SKM-1 treated with dmso at 0.1 percent for 144 hours (cell line): Measurements from ENCODE around the gene PXDN.
A peak's percentile ranks its signal among the peaks of the same experiment; 100 is the strongest.

Source experiments
- DNase-seq: peaks from one replicate; lab custom pipeline; 2025; ENCODE audit not compliant: unreplicated experiment; lab: John Stamatoyannopoulos, UW

The PXDN gene

GRCh38 chr2:1756456-1756855, 12.1 kb upstream of the PXDN start:
- no peak for DNase-seq

DNA sequence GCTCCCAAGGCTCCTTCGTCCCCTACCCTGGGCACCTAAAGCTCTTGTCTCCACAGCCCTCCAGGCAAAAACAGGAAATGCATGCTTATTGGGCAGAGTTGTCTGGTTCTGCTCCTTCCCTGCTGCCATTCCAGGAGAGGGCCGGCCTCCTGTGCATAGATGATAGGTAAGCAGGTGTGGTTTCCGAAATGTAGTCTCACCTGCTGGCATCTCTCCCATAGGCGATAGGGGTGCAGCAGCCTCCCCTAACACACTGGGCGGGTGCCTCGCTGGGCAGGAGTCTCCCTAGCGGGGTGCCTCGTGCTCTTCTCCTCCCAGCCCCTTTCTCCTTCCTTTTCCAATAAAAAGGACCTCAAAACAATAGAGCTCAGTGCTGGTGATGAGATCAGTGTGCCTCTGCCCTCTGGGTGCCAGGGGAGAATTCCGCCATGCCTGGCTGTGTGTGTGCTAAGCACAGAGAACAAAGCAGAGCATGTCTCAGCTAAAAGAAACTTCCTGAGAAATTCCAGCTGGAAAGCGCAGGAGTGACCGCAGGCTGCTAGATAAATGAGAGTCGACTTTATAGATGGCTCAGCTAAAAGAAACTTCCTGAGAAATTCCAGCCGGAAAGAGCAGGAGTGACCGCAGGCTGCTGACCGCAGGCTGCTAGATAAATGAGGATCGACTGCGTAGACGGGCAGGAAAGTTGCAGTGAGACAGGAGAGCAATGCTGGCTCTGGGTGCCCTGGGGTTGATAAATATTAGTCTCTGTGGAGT, 11.3 kb upstream of the PXDN start:
- DNase-seq, result no peak

GRCh38 chr2:1754461-1755170, 10.3 kb upstream of the PXDN start:
- DNase-seq, result no peak

GRCh38 chr2:1754046-1754445, 9.7 kb upstream of the PXDN start:
- DNase-seq, result no peak

DNA sequence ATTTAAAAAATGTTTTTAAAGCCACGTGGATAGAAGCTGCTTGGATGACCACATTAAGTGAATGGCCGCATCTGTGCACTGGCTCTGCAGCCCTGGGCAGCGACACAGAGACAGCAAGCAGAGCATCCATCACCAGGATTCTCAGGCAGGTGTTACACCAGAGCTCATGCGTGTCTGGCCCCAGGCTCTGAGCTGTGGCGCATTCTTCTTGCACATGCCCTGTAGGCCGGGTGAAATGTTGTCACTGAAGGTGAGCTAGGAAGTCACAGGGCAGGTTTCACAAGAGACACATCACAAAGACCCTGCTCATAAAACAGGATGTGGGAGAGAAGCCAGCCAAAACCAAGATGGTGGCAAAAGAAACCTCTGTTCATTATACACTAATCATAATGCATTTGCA, 8.4 kb upstream of the PXDN start:
- DNase-seq, result no peak

- no peak for DNase-seq
These were observed 7.7 kb upstream of the PXDN start for GRCh38 chr2:1751767-1752725.

DNA sequence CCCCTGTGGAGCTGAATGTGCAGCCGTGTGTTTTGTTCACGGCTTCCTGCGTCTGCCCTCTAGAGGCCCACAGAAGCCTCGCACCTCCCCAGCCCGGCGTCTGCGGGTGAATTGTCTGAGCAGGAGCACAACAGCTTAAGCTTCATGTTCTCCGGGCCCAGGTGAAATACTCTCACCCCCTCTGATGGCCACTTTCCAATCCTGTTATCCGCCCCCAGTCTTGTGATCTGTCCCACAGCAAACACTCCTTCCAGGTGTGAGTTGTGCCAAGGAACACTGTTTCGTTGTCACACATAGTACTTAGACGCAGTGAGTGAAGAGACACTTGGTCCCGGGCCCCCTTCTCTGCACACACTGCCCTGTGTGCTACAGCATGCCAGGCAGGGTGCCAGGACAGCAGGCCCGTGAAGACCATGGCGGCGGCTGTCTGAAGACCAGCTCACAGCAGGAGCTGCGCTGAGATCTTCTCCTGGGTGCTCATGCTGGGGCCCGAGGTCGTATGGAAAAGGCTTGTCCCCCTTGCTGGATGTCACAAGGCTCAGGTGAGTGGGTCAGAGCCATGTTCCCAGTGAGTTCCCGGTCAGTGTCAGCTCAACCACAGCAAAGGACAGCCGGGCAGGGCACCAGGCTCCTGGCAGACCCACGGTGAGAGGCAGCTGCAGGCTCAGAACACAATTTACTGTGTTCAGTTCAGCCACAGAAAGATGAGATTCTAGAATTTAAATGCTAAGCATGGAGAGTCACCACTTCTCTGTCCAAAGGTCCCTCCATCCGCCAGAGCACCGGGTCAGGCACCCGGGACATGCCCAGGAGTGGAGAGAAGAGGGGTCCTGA, 6.8 kb upstream of the PXDN start:
- peak; percentile 57 for DNase-seq

DNA sequence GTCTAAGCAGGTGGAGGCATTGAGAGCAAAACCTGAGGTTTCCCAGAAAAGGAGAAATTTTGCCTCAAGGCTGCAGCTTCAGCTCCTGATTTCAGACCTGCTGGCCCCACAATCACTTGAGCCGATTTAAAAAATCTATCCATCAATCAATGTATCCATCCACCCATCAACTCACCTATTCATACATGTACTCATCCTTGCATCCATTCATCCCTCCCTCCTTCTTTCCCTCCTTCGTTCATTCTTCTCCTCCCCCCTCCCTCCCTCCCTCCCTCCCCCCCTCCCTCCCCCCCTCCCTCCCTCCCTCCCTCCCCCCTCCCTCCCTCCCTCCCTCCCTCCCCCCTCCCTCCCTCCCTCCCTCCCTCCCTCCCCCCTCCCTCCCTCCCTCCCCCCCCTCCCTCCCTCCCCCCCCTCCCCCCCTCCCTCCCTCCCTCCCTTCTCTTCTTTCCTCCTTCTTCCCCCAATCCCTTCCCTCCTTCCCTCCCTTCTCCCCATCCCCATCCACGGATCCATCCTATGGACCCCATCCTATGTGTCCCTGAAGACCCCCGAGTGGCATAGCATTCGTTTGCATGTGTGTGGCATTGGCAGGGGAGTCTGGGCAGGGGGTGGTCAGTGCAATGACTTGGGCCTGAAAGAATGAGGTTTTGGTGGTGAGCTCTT, 6.1 kb upstream of the PXDN start:
- DNase-seq, result no peak

DNA sequence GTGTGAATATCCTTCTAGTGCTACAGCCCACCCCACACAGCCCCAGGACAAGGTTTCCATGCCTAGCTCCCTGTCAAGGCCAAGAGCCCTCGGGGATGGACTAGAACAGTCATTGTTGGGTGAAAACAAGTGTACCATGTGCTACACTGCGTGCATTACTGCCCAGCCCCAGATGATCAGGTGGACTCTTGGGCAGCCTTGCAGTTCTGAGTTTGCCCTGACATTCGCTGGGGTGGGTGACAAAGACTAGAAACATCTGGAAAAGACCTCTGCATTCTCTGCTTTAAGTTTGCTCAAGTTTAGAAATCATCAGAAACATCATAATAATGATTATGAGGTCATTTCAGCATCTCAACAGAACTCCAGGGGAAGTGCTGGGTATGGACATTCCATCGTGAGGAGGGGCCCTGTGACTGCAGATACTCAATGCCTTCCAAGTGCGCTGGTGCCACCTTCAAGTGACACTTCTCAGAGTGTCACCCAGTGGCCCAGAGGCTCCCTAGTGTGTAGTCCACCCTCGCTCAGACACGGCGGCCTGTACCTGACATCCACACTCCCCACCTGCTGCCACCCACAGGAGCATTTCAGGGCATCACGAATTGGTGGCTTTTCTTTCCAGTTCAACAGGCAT, 5.3 kb upstream of the PXDN start:
- no peak for DNase-seq

- no peak for DNase-seq
These were observed 4.6 kb upstream of the PXDN start for GRCh38 chr2:1748741-1749488.

DNA sequence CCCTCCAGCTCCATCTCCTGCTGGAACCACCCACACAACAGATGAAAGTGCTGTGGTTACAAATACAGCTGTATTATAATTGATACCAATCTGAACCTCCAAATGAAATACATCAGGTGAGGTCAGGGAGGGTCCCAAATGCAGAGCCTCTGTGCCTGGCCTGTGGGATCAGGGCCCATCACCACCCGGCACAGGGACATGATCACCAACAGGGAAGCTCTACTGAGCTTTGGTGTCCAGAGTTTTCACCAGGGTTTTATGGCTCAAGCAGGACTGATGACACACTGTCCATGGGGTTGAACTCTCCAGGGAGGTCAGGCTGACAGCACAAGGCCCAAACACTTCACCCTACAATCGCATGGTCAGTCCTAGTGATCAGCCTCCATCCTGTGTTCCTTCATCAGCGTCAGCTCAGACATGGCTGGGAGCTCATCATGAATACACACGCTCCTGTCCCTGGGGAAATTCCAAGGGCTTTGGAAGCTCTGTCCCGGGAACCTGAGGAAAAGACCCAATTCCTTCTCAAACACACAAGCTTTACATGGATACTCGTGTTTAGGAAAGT, 3.9 kb upstream of the PXDN start:
- DNase-seq, result no peak

- DNase-seq, result no peak
These were observed 3.0 kb upstream of the PXDN start for GRCh38 chr2:1747065-1747941.

GRCh38 chr2:1746174-1747064, 2.1 kb upstream of the PXDN start:
- no peak for DNase-seq

DNA sequence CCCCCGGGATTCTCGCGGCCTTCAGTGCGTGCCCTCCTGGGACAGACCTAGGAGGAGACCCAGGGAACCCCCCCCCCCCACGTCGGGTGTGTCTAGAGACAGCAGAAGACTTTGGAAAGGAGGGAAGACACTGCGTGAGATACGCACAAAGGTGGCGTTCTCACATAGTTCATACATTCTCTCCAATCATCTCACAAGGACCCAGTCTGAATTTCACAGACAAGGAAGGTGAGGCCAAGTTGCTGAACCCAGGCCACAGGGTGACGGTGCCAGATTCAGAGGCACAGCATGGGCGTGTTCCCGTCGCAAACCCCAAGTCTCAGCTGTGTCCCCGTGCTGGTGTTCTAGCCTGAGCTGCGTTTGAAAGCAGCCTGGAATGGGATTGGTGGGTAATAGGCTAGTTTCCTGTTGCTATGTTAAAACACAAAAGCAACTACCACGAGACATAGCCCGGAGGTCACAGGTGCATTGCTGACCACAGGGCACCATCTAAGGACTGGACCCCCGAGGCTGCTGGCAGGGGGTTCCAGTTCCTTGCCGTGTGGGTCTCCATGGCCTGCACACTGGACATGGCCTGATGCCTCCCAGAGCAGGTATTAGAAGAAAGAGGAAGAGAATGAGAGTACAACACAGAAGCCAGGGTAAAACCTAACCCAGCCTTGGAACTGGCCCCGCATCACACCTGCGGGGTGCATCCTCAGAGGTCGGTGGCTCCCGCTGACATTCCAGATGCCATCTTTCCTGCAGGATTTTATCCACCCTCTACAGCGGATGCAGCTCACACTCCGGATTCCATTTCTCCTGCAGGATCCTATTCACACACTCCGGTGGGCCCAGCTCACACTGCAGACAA, 1.1 kb upstream of the PXDN start:
- no peak for DNase-seq

GRCh38 chr2:1744151-1744445, 217 bp downstream of the PXDN start:
- no peak for DNase-seq
